ENCODE data around the gene NUDT6. TPM values are rescaled to one million over a fixed set of nuclear protein-coding genes. Genes with fewer than 3 reads are reported as not detected.
"Not testable (repeated sequence)": the region's sequence is repeated elsewhere in the genome, so short reads cannot be mapped to it uniquely, and the experiment has no call there.

NUDT6 gene
- 10 to 100 TPM in 1 of 3 donors, 1 to 10 TPM in 2; 3.1 to 17.0 (median 9.6) TPM for polyA plus RNA-seq

- 0% methylated on average over 63 of the region's 63 CpGs for whole genome bisulfite sequencing, 3 donors
- H3K27ac ChIP-seq (ENCODE audit: low read depth, low read length): peak within 1 kb of the TSS; percentile 42
Observed at GRCh38 chr4:122921971-122922876, at the start of gene NUDT6. Gene NUDT6 (minus strand): TSS chr4:122922597. CDS start chr4:122922572, 25 bp downstream.

GRCh38 chr4:122968227-122968812 lies 45.9 kb upstream of the NUDT6 start:
- H3K27ac ChIP-seq (ENCODE audit: low read depth, low read length): no peak overlapping the region
- 73 to 76% (median 75%) methylated on average over 6 of the region's 6 CpGs for WGBS, 3 donors

GRCh38 chr4:122967231-122967630 lies 44.8 kb upstream of the NUDT6 start:
- no peak overlapping the region for H3K27ac ChIP-seq (ENCODE audit: low read depth, low read length)
- 95 to 97% (median 95%) methylated on average over 3 of the region's 3 CpGs for WGBS, 3 donors

- WGBS, 3 donors: 86 to 92% (median 87%) methylated on average over 4 of the region's 4 CpGs
- H3K27ac ChIP-seq (ENCODE audit: low read depth, low read length): no peak overlapping the region
Observed at GRCh38 chr4:122966201-122966600, 43.8 kb upstream of the NUDT6 start.

- no peak overlapping the region for H3K27ac ChIP-seq (ENCODE audit: low read depth, low read length)
Observed at GRCh38 chr4:122963216-122963615, 40.8 kb upstream of the NUDT6 start.

- 34 to 57% (median 54%) methylated on average over 2 of the region's 2 CpGs for WGBS, 3 donors
- no peak overlapping the region for H3K27ac ChIP-seq (ENCODE audit: low read depth, low read length)
Observed at GRCh38 chr4:122960611-122961000, 38.2 kb upstream of the NUDT6 start.

- H3K27ac ChIP-seq (ENCODE audit: low read depth, low read length): no peak overlapping the region
- 84 to 88% (median 88%) methylated on average over 3 of the region's 3 CpGs for WGBS, 3 donors
Observed at GRCh38 chr4:122959981-122960610, 37.7 kb upstream of the NUDT6 start.

GRCh38 chr4:122959441-122959840 lies 37.0 kb upstream of the NUDT6 start:
- WGBS, 3 donors: 84 to 92% (median 86%) methylated on average over 3 of the region's 3 CpGs
- no peak overlapping the region for H3K27ac ChIP-seq (ENCODE audit: low read depth, low read length)

- H3K27ac ChIP-seq (ENCODE audit: low read depth, low read length): no peak overlapping the region
Observed at GRCh38 chr4:122958505-122958904, 36.1 kb upstream of the NUDT6 start.

GRCh38 chr4:122953924-122954323 lies 31.5 kb upstream of the NUDT6 start:
- 94 to 98% (median 96%) methylated on average over 3 of the region's 3 CpGs for WGBS, 3 donors
- no peak overlapping the region for H3K27ac ChIP-seq (ENCODE audit: low read depth, low read length)

More at GRCh38 chr4:122958505-122958904, 36.1 kb upstream of the NUDT6 start:
- 50 to 94% (median 83%) methylated on average over 2 of the region's 2 CpGs for WGBS, 3 donors

GRCh38 chr4:122952028-122952427 lies 29.6 kb upstream of the NUDT6 start:
- no peak overlapping the region for H3K27ac ChIP-seq (ENCODE audit: low read depth, low read length)
- WGBS, 3 donors: 93 to 98% (median 96%) methylated on average over 4 of the region's 4 CpGs

GRCh38 chr4:122948671-122949070 lies 26.3 kb upstream of the NUDT6 start:
- WGBS, 3 donors: 95 to 99% (median 98%) methylated on average over 4 of the region's 4 CpGs
- no peak overlapping the region for H3K27ac ChIP-seq (ENCODE audit: low read depth, low read length)

GRCh38 chr4:122946142-122946541 lies 23.7 kb upstream of the NUDT6 start:
- no peak overlapping the region for H3K27ac ChIP-seq (ENCODE audit: low read depth, low read length)
- 92 to 100% (median 95%) methylated on average over 1 of the region's 1 CpG for WGBS, 3 donors

GRCh38 chr4:122945136-122945535 lies 22.7 kb upstream of the NUDT6 start:
- 94 to 95% (median 94%) methylated on average over 8 to 14 of the region's 17 CpGs for WGBS, 3 donors
- not testable (repeated sequence) for H3K27ac ChIP-seq (ENCODE audit: low read depth, low read length)

- no peak overlapping the region for H3K27ac ChIP-seq (ENCODE audit: low read depth, low read length)
Observed at GRCh38 chr4:122932763-122933162, 10.4 kb upstream of the NUDT6 start.

GRCh38 chr4:122930862-122931261 lies 8.5 kb upstream of the NUDT6 start:
- no peak overlapping the region for H3K27ac ChIP-seq (ENCODE audit: low read depth, low read length)

GRCh38 chr4:122928930-122929329 lies 6.5 kb upstream of the NUDT6 start:
- no peak overlapping the region for H3K27ac ChIP-seq (ENCODE audit: low read depth, low read length)
- 72 to 80% (median 77%) methylated on average over 1 of the region's 1 CpG for WGBS, 3 donors

GRCh38 chr4:122922877-122923511 lies 597 bp upstream of the NUDT6 start:
- 0% methylated on average over 34 of the region's 34 CpGs for WGBS, 3 donors
- peak overlapping the region; percentile 42 for H3K27ac ChIP-seq (ENCODE audit: low read depth, low read length)

- WGBS, 3 donors: 80 to 90% (median 90%) methylated on average over 5 of the region's 5 CpGs
- H3K27ac ChIP-seq (ENCODE audit: low read depth, low read length): no peak overlapping the region
Observed at GRCh38 chr4:122921300-122921699, 1.1 kb downstream of the NUDT6 start.

Data from adipose tissue (tissue), 3 donors.